OCI-LY3 (cell line): Measurements from ENCODE around the gene PLXDC2.

Source experiments
- H2AFZ ChIP-seq: fragments of 200-600, 300-600 bp; shearing (Covaris generic); 2 replicates; pipeline ENCODE4 v1.6.0; 2014; ENCODE audit warnings: antibody characterized with exemption, low read depth, low read length
- H3K27ac ChIP-seq: fragments of 200-600, 300-600 bp; sonication (generic); 2 replicates; pipeline ENCODE4 v1.5.1; 2014; ENCODE audit warnings: mild to moderate bottlenecking, low read length, moderate library complexity, mixed read lengths
- H3K27me3 ChIP-seq: fragments of 200-600, 300-600 bp; sonication (generic); 2 replicates; pipeline ENCODE4 v1.6.1; 2014; ENCODE audit warnings: low read depth, low read length, mixed read lengths
- H3K36me3 ChIP-seq: fragments of 200-600, 300-600 bp; sonication (generic); replicated peaks from 2 replicates; pipeline ENCODE3; 2014; ENCODE audit warnings: low read depth, low read length, mixed read lengths
- H3K4me1 ChIP-seq: fragments of 300-600, 200-600 bp; sonication (generic); 2 replicates; pipeline ENCODE4 v1.6.1; 2014; ENCODE audit warnings: low read length, mixed read lengths
- H3K4me2 ChIP-seq: fragments of 200-600, 300-600 bp; sonication (generic); 2 replicates; pipeline ENCODE4 v1.6.1; 2014; ENCODE audit warnings: low read length, mixed read lengths
- H3K4me3 ChIP-seq: fragments of 300-600, 200-600 bp; sonication (generic); 2 replicates; pipeline ENCODE4 v1.5.1; 2014; ENCODE audit warnings: antibody characterized with exemption, mild to moderate bottlenecking, low read length, moderate library complexity
- H3K79me2 ChIP-seq: fragments of 300-600, 200-600 bp; shearing (Covaris generic); 2 replicates; pipeline ENCODE4 v1.6.1; 2014; ENCODE audit warnings: mild to moderate bottlenecking, low read length, mixed read lengths
- H3K9ac ChIP-seq: fragments of 300-600, 200-600 bp; shearing (Covaris generic); 2 replicates; pipeline ENCODE4 v1.6.0; 2014; ENCODE audit warnings: mild to moderate bottlenecking, low read length, moderate library complexity
- H3K9me3 ChIP-seq: fragments of 200-600, 300-600 bp; shearing (Covaris generic); 2 replicates; pipeline ENCODE4 v1.6.1; 2014; ENCODE audit warnings: low read length, mixed read lengths; ENCODE audit not compliant: insufficient read depth
- H4K20me1 ChIP-seq: fragments of 200-600, 300-600 bp; sonication (generic); 2 replicates; pipeline ENCODE4 v1.6.1; 2016; ENCODE audit warnings: low read length, mixed read lengths; ENCODE audit not compliant: insufficient read depth
- EZH2phosphoT487 ChIP-seq: fragments of 200-600 bp; shearing (Covaris generic); IDR thresholded peaks from 2 replicates; pipeline ENCODE4 v1.6.1; 2018; ENCODE audit warnings: antibody characterized with exemption, mixed run types, low read depth
- TF ChIP-seq, protein P1 (sequence below): fragments of 200-600, 300-600 bp; sonication (generic); IDR thresholded peaks from 2 replicates; pipeline ENCODE4 v1.5.1; 2014; ENCODE audit warnings: antibody characterized with exemption, low read length, low read depth

PLXDC2 gene

DNA sequence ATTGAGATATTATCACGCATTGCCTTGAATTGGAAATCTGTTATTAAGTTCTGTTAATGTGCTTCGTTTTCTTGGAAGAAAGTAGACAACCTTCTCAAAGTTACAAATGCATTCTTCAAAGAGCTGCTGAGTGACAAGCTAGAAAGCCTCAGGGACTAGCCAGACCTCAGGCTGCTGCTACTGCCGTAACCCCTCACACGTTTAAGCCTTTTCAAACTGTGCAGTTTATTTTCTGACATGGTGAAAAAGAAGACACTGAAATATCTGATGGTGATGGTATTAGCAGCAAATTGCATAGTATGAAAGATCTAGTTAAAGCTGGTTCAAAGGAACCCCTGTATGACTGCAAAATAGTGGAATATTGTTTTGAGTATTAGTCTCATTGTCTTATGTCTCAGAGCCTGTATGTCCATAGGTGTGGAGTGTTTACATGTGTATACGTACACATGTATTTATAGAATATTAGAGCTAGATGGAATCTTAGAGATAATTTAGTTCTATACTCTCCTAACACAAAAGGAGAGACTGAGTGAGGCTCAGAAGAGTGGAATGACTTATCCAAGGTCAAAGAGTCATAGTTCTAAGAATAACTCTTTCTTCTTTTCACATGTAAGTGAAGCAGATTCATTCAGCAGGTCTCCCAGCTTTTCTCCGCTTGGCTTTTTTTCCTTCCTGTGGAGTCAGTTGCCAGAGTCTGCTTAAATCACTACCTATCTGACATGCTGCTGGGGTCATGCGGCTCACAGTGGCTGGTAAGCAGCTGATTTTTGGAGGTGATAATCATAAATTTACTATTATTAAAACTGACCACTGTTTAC, 431.9 kb downstream of the PLXDC2 start:
- Histone ChIP-seq H3K4me1 (no peaks in the 10 kb centered on the region), H3K9ac (no peak overlapping the region), H3K27me3 (no peaks in the 10 kb centered on the region), H3K9me3 (no peaks in the 10 kb centered on the region), H3K79me2 (no peaks in the 10 kb centered on the region), H2AFZ (no peak overlapping the region), H3K27ac (no peak overlapping the region), H3K4me2 (no peak overlapping the region), H3K36me3 (no peaks in the 10 kb centered on the region), H4K20me1 (no peaks in the 10 kb centered on the region), H3K4me3 (no peak overlapping the region)
- TF ChIP-seq, protein P1, sequence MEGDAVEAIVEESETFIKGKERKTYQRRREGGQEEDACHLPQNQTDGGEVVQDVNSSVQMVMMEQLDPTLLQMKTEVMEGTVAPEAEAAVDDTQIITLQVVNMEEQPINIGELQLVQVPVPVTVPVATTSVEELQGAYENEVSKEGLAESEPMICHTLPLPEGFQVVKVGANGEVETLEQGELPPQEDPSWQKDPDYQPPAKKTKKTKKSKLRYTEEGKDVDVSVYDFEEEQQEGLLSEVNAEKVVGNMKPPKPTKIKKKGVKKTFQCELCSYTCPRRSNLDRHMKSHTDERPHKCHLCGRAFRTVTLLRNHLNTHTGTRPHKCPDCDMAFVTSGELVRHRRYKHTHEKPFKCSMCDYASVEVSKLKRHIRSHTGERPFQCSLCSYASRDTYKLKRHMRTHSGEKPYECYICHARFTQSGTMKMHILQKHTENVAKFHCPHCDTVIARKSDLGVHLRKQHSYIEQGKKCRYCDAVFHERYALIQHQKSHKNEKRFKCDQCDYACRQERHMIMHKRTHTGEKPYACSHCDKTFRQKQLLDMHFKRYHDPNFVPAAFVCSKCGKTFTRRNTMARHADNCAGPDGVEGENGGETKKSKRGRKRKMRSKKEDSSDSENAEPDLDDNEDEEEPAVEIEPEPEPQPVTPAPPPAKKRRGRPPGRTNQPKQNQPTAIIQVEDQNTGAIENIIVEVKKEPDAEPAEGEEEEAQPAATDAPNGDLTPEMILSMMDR = no peak
- TF ChIP-seq EZH2phosphoT487 = no peak

DNA sequence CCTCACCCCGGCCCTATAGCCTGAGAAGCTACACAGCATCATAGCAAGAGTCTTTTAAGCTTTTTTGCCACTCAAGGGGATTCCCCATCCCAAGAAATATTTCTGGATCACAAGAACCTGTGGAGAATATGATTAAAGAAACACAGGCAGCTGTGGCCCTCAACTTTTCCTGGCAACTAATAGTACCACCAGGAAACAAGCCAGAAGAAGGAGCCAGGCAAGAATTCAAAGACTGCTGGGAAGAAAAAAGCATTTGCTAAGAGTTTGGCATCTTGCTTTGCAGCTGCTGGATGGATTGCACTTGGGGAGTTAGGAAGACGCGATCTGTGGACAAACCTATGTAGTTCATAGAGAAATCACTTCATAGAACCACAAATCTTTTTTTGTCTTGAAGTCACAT, 437.8 kb downstream of the PLXDC2 start:
- TF ChIP-seq, protein P1 = no peak
- no peak for TF ChIP-seq EZH2phosphoT487
- Histone ChIP-seq H3K4me1 (no peaks in the 10 kb centered on the region), H3K4me2 (no peak overlapping the region), H2AFZ (no peak overlapping the region), H4K20me1 (no peaks in the 10 kb centered on the region), H3K27ac (no peak overlapping the region), H3K79me2 (no peaks in the 10 kb centered on the region), H3K9ac (no peak overlapping the region), H3K27me3 (no peaks in the 10 kb centered on the region), H3K9me3 (no peaks in the 10 kb centered on the region), H3K4me3 (no peak overlapping the region), H3K36me3 (no peaks in the 10 kb centered on the region)

DNA sequence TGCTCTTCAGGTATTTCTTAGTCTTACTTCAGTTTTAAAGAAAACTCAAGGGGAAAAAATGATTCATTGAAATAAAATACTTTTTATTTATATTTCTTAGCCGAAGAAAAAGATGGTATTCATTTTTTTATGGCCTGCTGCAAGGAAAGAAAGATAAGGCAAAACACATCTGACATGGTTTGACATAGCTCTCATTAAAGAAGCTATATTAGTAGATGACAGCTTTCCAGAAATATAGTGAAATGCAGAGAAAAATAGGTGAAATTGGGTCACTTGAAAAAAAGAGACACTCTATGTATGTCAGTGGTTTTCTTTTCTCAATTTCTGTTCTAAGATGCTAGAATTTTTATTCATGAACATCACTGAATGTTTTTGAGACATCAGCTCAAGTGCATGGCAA, 438.3 kb downstream of the PLXDC2 start:
- no peak overlapping the region for H3K4me2 ChIP-seq
- no peak overlapping the region for H3K9ac ChIP-seq
- no peak overlapping the region for H2AFZ ChIP-seq
- no peaks in the 10 kb centered on the region for H3K27me3 ChIP-seq
- no peaks in the 10 kb centered on the region for H3K4me1 ChIP-seq
- H3K27ac ChIP-seq = no peak overlapping the region
- no peaks in the 10 kb centered on the region for H3K79me2 ChIP-seq
- no peak overlapping the region for H3K4me3 ChIP-seq
- TF ChIP-seq, protein P1 = no peak
- no peak for TF ChIP-seq EZH2phosphoT487
- no peaks in the 10 kb centered on the region for H4K20me1 ChIP-seq
- no peaks in the 10 kb centered on the region for H3K36me3 ChIP-seq
- no peaks in the 10 kb centered on the region for H3K9me3 ChIP-seq

DNA sequence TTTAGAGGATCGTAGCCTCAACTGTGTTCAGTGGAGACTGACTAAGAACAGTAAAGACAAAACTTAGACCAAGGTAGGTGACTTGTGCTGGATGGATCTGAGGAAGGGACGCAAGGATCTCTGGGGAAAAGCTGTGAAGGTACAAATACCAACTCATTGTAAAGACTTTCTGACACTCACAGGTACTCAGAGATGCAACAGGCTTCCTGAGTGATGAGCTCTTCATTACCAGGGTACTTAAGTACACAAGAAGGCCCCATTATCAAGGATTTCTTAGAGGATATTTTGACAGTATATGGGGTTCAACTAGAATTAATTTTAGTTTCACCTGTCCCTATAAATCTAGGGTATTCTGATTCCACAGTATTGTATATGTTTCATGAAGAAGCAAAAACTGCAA, 440.7 kb downstream of the PLXDC2 start:
- H2AFZ ChIP-seq = no peak overlapping the region
- H3K27ac ChIP-seq = no peak overlapping the region
- H4K20me1 ChIP-seq = no peaks in the 10 kb centered on the region
- no peaks in the 10 kb centered on the region for H3K4me1 ChIP-seq
- H3K9me3 ChIP-seq = no peaks in the 10 kb centered on the region
- no peak overlapping the region for H3K4me3 ChIP-seq
- H3K27me3 ChIP-seq = no peaks in the 10 kb centered on the region
- TF ChIP-seq, protein P1 = no peak
- no peak for TF ChIP-seq EZH2phosphoT487
- no peak overlapping the region for H3K9ac ChIP-seq
- no peaks in the 10 kb centered on the region for H3K36me3 ChIP-seq
- no peaks in the 10 kb centered on the region for H3K79me2 ChIP-seq
- H3K4me2 ChIP-seq = no peak overlapping the region
